ENCODE measurements around the gene ARMCX4.
"Not testable (repeated sequence)": the region's sequence is repeated elsewhere in the genome, so short reads cannot be mapped to it uniquely, and the experiment has no call there.

The ARMCX4 gene

GRCh38 chrX:101483705-101484104 lies 1.6 kb upstream of the ARMCX4 start:
- no peak overlapping the region for H2AFZ ChIP-seq
- no peak overlapping the region for H3K9ac ChIP-seq
- H3K36me3 ChIP-seq (ENCODE audit: control insufficient read depth, insufficient read depth, low read length) = no peaks in the 10 kb centered on the region
- H3K4me1 ChIP-seq = no peaks in the 10 kb centered on the region
- TF ChIP-seq, protein P1, sequence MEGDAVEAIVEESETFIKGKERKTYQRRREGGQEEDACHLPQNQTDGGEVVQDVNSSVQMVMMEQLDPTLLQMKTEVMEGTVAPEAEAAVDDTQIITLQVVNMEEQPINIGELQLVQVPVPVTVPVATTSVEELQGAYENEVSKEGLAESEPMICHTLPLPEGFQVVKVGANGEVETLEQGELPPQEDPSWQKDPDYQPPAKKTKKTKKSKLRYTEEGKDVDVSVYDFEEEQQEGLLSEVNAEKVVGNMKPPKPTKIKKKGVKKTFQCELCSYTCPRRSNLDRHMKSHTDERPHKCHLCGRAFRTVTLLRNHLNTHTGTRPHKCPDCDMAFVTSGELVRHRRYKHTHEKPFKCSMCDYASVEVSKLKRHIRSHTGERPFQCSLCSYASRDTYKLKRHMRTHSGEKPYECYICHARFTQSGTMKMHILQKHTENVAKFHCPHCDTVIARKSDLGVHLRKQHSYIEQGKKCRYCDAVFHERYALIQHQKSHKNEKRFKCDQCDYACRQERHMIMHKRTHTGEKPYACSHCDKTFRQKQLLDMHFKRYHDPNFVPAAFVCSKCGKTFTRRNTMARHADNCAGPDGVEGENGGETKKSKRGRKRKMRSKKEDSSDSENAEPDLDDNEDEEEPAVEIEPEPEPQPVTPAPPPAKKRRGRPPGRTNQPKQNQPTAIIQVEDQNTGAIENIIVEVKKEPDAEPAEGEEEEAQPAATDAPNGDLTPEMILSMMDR (IDR thresholded peaks at IDR 0.05) = no peak
- no peaks in the 10 kb centered on the region for H3K79me2 ChIP-seq
- H3K4me3 ChIP-seq (ENCODE audit: low read depth, low read length) = no peak overlapping the region
- no peaks in the 10 kb centered on the region for H3K9me3 ChIP-seq (ENCODE audit: control insufficient read depth, low read length)
- H3K27me3 ChIP-seq (ENCODE audit: control insufficient read depth, insufficient read depth, low read length) = no peaks in the 10 kb centered on the region
- H3K4me2 ChIP-seq (ENCODE audit: low read length) = no peak overlapping the region
- H3K27ac ChIP-seq = no peak overlapping the region

DNA sequence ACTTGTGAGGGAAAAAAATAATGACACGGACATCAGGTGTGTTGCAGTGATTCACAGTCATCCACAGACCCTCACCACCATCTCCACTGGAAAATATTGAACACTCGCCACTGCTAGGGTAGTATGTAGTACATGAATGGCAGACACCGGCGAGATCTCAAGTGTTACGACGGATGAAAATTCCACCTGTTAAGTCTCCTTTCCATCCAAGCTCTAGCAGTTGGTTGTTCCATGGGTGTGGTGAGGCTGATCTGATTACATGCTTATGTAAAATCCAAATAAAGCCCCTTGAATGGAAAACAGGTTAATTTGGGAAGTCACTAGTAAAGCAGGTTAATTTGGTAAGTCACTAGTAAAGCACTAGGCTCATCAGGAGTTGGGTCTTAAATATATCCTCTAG lies 1.1 kb upstream of the ARMCX4 start:
- no peaks in the 10 kb centered on the region for H3K79me2 ChIP-seq
- H3K9ac ChIP-seq = no peak overlapping the region
- TF ChIP-seq, protein P1 (IDR thresholded peaks at IDR 0.05) = no peak
- no peaks in the 10 kb centered on the region for H3K27me3 ChIP-seq (ENCODE audit: control insufficient read depth, insufficient read depth, low read length)
- no peak overlapping the region for H2AFZ ChIP-seq
- H3K36me3 ChIP-seq (ENCODE audit: control insufficient read depth, insufficient read depth, low read length) = no peaks in the 10 kb centered on the region
- no peaks in the 10 kb centered on the region for H3K4me1 ChIP-seq
- H3K4me2 ChIP-seq (ENCODE audit: low read length) = no peak overlapping the region
- no peak overlapping the region for H3K4me3 ChIP-seq (ENCODE audit: low read depth, low read length)
- no peak overlapping the region for H3K27ac ChIP-seq
- no peaks in the 10 kb centered on the region for H3K9me3 ChIP-seq (ENCODE audit: control insufficient read depth, low read length)

DNA sequence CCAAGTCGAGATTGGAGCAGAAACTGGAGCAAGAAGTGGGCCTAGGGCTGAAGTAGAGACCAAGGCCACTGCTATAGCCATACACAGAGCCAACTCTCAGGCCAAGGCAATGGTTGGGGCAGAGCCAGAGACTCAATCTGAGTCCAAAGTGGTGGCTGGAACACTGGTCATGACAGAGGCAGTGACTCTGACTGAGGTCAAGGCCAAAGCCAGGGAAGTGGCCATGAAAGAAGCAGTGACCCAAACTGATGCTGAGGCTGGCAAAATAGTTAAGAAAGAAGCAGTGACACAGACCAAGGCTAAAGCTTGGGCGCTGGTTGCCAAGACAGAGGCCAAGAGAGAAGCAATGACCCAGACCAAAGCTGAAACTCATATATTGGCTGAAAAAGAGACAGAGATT lies 3.5 kb downstream of the ARMCX4 start:
- H3K4me3 ChIP-seq (ENCODE audit: low read depth, low read length) = no peak overlapping the region
- no peak overlapping the region for H3K4me2 ChIP-seq (ENCODE audit: low read length)
- H3K27me3 ChIP-seq (ENCODE audit: control insufficient read depth, insufficient read depth, low read length) = no peaks in the 10 kb centered on the region
- no peak overlapping the region for H3K27ac ChIP-seq
- no peaks in the 10 kb centered on the region for H3K9me3 ChIP-seq (ENCODE audit: control insufficient read depth, low read length)
- H3K36me3 ChIP-seq (ENCODE audit: control insufficient read depth, insufficient read depth, low read length) = no peaks in the 10 kb centered on the region
- H2AFZ ChIP-seq = no peak overlapping the region
- H3K79me2 ChIP-seq = no peaks in the 10 kb centered on the region
- no peaks in the 10 kb centered on the region for H3K4me1 ChIP-seq
- TF ChIP-seq, protein P1 (IDR thresholded peaks at IDR 0.05) = no peak
- no peak overlapping the region for H3K9ac ChIP-seq

- H3K9ac ChIP-seq = no peak overlapping the region
- no peak overlapping the region for H3K27ac ChIP-seq
- no peaks in the 10 kb centered on the region for H3K27me3 ChIP-seq (ENCODE audit: control insufficient read depth, insufficient read depth, low read length)
- TF ChIP-seq, protein P1 (IDR thresholded peaks at IDR 0.05) = no peak
- no peak overlapping the region for H3K4me2 ChIP-seq (ENCODE audit: low read length)
- no peaks in the 10 kb centered on the region for H3K4me1 ChIP-seq
- H3K4me3 ChIP-seq (ENCODE audit: low read depth, low read length) = no peak overlapping the region
- no peak overlapping the region for H2AFZ ChIP-seq
- no peaks in the 10 kb centered on the region for H3K9me3 ChIP-seq (ENCODE audit: control insufficient read depth, low read length)
- no peaks in the 10 kb centered on the region for H3K79me2 ChIP-seq
- no peaks in the 10 kb centered on the region for H3K36me3 ChIP-seq (ENCODE audit: control insufficient read depth, insufficient read depth, low read length)
Measured at GRCh38 chrX:101491943-101492342, 6.7 kb downstream of the ARMCX4 start.

- H2AFZ ChIP-seq = no peak overlapping the region
- H3K27ac ChIP-seq = no peak overlapping the region
- no peaks in the 10 kb centered on the region for H3K27me3 ChIP-seq (ENCODE audit: control insufficient read depth, insufficient read depth, low read length)
- TF ChIP-seq, protein P1 (IDR thresholded peaks at IDR 0.05) = no peak
- no peaks in the 10 kb centered on the region for H3K4me1 ChIP-seq
- H3K4me3 ChIP-seq (ENCODE audit: low read depth, low read length) = no peak overlapping the region
- no peaks in the 10 kb centered on the region for H3K9me3 ChIP-seq (ENCODE audit: control insufficient read depth, low read length)
- no peaks in the 10 kb centered on the region for H3K79me2 ChIP-seq
- H3K9ac ChIP-seq = no peak overlapping the region
- no peaks in the 10 kb centered on the region for H3K36me3 ChIP-seq (ENCODE audit: control insufficient read depth, insufficient read depth, low read length)
- no peak overlapping the region for H3K4me2 ChIP-seq (ENCODE audit: low read length)
Measured at GRCh38 chrX:101493225-101493624, 8.0 kb downstream of the ARMCX4 start.

- H3K9ac ChIP-seq; H3K4me1 ChIP-seq; H3K79me2 ChIP-seq; H3K27me3 ChIP-seq (ENCODE audit: control insufficient read depth, insufficient read depth, low read length); H3K4me3 ChIP-seq (ENCODE audit: low read depth, low read length); H3K36me3 ChIP-seq (ENCODE audit: control insufficient read depth, insufficient read depth, low read length); H2AFZ ChIP-seq; H3K4me2 ChIP-seq (ENCODE audit: low read length); H3K27ac ChIP-seq; H3K9me3 ChIP-seq (ENCODE audit: control insufficient read depth, low read length): not testable (repeated sequence)
Measured at GRCh38 chrX:101502929-101503328, 17.7 kb downstream of the ARMCX4 start.

Measured in parathyroid adenoma (tissue), 2 donors.